ENCODE data around the gene SNX25.

DNA sequence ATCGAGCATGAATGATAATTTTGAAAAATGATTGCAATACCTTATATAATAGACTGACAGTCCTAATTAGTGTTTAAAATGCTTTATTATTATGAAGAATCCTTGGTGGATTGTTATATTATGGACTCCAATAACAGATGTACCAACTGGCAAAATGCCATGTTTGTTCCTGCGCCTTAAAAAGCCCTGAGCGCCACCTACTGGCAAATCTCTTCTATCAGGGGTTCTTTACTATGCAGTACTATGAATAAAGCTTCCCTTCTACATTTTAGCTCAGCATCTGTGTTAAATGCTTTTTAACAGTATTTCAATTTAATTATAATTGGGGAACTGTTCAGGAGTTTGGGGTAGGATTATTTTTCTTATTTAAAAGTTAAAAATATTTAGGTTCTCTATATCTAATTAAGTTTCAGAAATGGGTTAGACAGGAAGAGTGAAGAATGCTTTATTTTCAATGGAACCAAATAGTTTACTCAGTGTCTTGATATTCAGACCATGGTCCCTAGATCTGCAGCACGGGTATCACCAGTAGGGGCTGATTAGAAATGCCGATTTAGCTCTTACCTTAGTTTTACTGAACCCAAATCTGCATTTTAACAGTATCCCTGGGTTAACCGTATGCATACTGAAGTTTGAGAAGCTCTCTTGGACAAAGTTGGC, 25.6 kb upstream of the SNX25 start:
- TF ChIP-seq, protein P1, sequence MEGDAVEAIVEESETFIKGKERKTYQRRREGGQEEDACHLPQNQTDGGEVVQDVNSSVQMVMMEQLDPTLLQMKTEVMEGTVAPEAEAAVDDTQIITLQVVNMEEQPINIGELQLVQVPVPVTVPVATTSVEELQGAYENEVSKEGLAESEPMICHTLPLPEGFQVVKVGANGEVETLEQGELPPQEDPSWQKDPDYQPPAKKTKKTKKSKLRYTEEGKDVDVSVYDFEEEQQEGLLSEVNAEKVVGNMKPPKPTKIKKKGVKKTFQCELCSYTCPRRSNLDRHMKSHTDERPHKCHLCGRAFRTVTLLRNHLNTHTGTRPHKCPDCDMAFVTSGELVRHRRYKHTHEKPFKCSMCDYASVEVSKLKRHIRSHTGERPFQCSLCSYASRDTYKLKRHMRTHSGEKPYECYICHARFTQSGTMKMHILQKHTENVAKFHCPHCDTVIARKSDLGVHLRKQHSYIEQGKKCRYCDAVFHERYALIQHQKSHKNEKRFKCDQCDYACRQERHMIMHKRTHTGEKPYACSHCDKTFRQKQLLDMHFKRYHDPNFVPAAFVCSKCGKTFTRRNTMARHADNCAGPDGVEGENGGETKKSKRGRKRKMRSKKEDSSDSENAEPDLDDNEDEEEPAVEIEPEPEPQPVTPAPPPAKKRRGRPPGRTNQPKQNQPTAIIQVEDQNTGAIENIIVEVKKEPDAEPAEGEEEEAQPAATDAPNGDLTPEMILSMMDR (IDR thresholded peaks at IDR 0.05) = peak; percentile 78; the same call in 1 of the 2 replicates
- TF ChIP-seq POLR2AphosphoS5 (IDR thresholded peaks at IDR 0.05; ENCODE audit: low read depth, low read length) (no peak), REST (IDR thresholded peaks at IDR 0.05; ENCODE audit: insufficient read depth in 1 of 2, low read depth in 2 of 2, low read length in 1 of 2) (no peak), SIN3A (IDR thresholded peaks at IDR 0.05; ENCODE audit: borderline replicate concordance, insufficient read depth, low read depth, low read length) (no peak), TCF7L2 (IDR thresholded peaks at IDR 0.05; ENCODE audit: low read depth, low read length) (no peak)
